BJ (cell line): ENCODE measurements around the gene STAB2. TPM values are rescaled to one million over a fixed set of nuclear protein-coding genes. Genes with fewer than 3 reads are reported as not detected.

Experiments used
- CTCF ChIA-PET: fragments of 350-600 bp; formaldehyde crosslinking; extraction: SDS; loops from one replicate; lab custom pipeline; 2021; ENCODE audit warnings: antibody characterized with exemption, inconsistent platforms; lab: Yijun Ruan, JAX
- POLR2A ChIA-PET: fragments of 300-600 bp; sonication (Branson Sonifier 250); formaldehyde crosslinking; extraction: SDS; loops from one replicate; lab custom pipeline; 2021; ENCODE audit warnings: antibody characterized with exemption; lab: Charles Lee
- DNase-seq: peaks from one replicate; pipeline ENCODE4 v3.0.0-alpha.2; 2011; ENCODE audit warnings: low read depth
- H3K27me3 ChIP-seq: 2 replicates; pipeline ENCODE4 v1.6.0; 2011; ENCODE audit warnings: low read length; ENCODE audit not compliant: control insufficient read depth, insufficient read depth
- H3K36me3 ChIP-seq: 2 replicates; pipeline ENCODE4 v1.5.1; 2011; ENCODE audit warnings: low read length; ENCODE audit not compliant: control insufficient read depth, insufficient read depth
- H3K4me3 ChIP-seq: 2 replicates; pipeline ENCODE4 v1.5.1; 2011; ENCODE audit warnings: low read depth, mild to moderate bottlenecking, control low read depth, low read length
- CTCF ChIP-seq: IDR thresholded peaks from 2 replicates; pipeline ENCODE4 v1.5.1; 2011; ENCODE audit warnings: low read depth, mild to moderate bottlenecking, control low read depth, inconsistent platforms, low read length, moderate library complexity; ENCODE audit not compliant: insufficient read depth
- polyA plus RNA-seq: library from polyadenylated mRNA; depleted of rRNA; stranded (reverse); fragments of >200 nt; gene quantifications from 2 replicates; pipeline ENCODE4 v1.2.3, GENCODE V29; 2011

The STAB2 gene
- polyA plus RNA-seq, 1 experiment, result not detected

- ChIA-PET CTCF (no interaction called here), POLR2A (no interaction called here)
- H3K36me3 ChIP-seq, result peaks cover 8% of the 10 kb centered on the region
- TF ChIP-seq CTCF, result no peak
- DNase-seq, result no peak
- H3K4me3 ChIP-seq, result no peak overlapping the region
- H3K27me3 ChIP-seq, result no peaks in the 10 kb centered on the region
Observed at GRCh38 chr12:103794309-103795213, 207.5 kb downstream of the STAB2 start.

GRCh38 chr12:103798586-103798985 is 211.5 kb downstream of the STAB2 start:
- no peak for DNase-seq
- Histone ChIP-seq H3K36me3 (peaks cover 4% of the 10 kb centered on the region), H3K4me3 (no peak overlapping the region), H3K27me3 (no peaks in the 10 kb centered on the region)
- CTCF ChIA-PET, result no interaction called here
- POLR2A ChIA-PET, result no interaction called here
- no peak for TF ChIP-seq CTCF

GRCh38 chr12:103799504-103799856 is 212.4 kb downstream of the STAB2 start:
- CTCF ChIA-PET, result no interaction called here
- Histone ChIP-seq H3K36me3 (peaks cover 4% of the 10 kb centered on the region), H3K4me3 (no peak overlapping the region), H3K27me3 (no peaks in the 10 kb centered on the region)
- POLR2A ChIA-PET, result no interaction called here
- DNase-seq, result no peak
- TF ChIP-seq CTCF, result no peak

- POLR2A ChIA-PET, result interaction anchor here (0.5 kb wide), 1 partner anchor 28 kb away, joined by 5 read pairs; no protein-coding TSS in a partner anchor
- no peaks in the 10 kb centered on the region for H3K27me3 ChIP-seq
- CTCF ChIA-PET, result interaction anchor here (0.6 to 0.9 kb wide), 3 partner anchors 18 to 95 kb away, joined by 3 to 4 read pairs (median 3); no protein-coding TSS in a partner anchor
- no peaks in the 10 kb centered on the region; the same call in 1 of the 2 replicates for H3K36me3 ChIP-seq
- no peak overlapping the region for H3K4me3 ChIP-seq
- DNase-seq, result no peak
- TF ChIP-seq CTCF, result no peak
Observed at GRCh38 chr12:103799857-103800771, 213.0 kb downstream of the STAB2 start.
